Muscle of arm (tissue), 12 donors: ENCODE data around the gene DPH6. TPM values are rescaled to one million over a fixed set of nuclear protein-coding genes. Genes with fewer than 3 reads are reported as not detected.
"Not testable (repeated sequence)": the region's sequence is repeated elsewhere in the genome, so short reads cannot be mapped to it uniquely, and the experiment has no call there.

ENCODE experiments used
- DNase-seq: peaks from one replicate; pipeline ENCODE4 v3.0.0-alpha.2; 2013
- polyA plus RNA-seq, 12 donors: library from polyadenylated mRNA; unstranded; fragments of 120-200 nt; gene quantifications; one replicate each; pipeline ENCODE4 v1.2.1, GENCODE V29; 2013; ENCODE audit not compliant: insufficient read length in 12 of 12

Gene DPH6
- polyA plus RNA-seq, 12 donors, result 5.1 to 21.9 (median 17.2) TPM; not detected in 1

- DNase-seq, result no peak
Measured at GRCh38 chr15:35351059-35351458, 194.9 kb downstream of the DPH6 start.

DNA sequence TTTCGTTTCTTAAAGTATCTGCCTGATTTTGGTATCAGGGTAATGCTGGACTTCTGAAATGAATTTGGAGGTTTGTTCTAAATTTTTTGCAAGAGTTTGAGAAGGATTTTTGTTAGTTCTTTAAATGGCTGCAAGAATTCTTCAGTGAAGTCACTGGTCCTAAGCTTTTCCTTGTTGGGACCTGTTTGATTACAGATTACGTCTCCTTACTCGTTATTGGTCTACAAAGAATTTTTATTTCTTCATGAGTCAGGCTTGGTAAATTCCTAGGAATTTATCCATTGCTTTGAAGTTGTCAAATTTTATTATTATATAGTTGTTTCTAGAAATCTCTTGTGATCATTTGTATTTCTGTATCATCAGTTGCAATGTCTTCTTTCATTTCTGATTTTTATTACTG is 196.0 kb downstream of the DPH6 start:
- DNase-seq, result no peak

DNA sequence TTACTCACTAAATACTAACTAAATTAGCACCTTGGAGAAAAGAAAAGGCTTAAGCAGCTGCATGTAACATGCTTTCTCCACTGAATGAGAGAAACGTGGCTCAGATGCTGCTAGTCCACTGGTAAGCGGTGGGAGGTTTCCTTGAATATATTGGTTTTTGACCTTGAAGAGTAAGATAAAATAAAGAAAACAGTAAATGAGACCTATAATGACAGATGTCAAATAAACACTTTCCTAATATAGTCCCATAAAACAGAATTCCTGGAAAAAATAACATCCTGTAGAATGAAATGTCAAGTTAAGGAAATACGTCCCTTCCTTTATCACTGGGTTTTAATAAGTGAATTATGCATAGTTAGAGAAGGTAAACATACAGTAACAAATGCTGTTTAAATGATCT is 215.0 kb downstream of the DPH6 start:
- no peak for DNase-seq

DNA sequence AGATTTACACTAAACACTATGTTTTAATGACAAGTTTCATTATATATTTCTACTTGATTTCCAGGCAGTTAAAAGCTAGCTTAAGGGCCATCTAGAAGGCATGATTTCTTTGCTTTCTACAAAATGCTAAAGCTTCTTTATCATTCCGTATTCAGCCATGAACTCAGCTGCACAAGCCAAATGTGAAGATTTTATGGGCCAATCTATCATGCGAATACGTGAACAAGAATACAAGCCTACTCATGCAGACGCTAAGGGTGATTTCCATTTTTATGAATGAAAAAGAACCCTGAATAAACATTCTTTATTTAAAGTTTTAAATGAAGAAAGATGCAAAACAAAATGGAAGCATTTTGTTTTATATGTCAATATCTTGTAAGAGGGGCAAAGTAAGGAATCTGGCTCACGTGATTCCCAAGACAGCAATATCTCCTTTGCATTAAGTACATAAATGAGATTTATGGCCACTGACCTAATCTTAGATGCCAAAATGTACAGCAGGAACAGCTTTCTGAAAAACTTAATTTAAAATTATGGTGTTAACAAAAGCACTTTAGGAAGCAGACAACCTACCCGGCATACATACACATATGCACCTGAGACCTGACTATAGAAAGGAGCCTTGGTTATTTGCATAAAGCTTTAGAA is 215.8 kb downstream of the DPH6 start:
- DNase-seq, result no peak

GRCh38 chr15:35329521-35329961 is 216.4 kb downstream of the DPH6 start:
- no peak for DNase-seq

DNA sequence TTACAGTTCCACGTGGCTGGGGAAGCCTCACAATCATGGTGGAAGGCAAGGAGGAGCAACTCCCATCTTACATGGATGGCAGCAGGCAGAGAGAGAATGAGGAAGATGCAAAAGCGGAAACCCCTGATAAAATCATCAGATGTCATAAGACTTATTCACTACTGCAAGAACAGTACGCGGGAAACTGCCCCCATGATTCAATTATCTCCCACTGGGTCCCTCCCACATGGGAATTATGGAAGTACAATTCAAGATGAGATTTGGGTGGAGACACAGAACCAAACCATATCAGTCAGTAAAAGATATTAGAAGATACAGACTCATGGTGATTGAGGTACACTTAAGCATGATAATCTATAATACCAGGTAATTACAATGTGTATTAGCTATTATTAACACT is 217.1 kb downstream of the DPH6 start:
- DNase-seq, result not testable (repeated sequence)

- DNase-seq, result no peak
Measured at GRCh38 chr15:35327789-35328188, 218.2 kb downstream of the DPH6 start.

GRCh38 chr15:35325374-35325941 is 220.5 kb downstream of the DPH6 start:
- DNase-seq, result no peak

GRCh38 chr15:35323141-35323540 is 222.8 kb downstream of the DPH6 start:
- DNase-seq, result no peak

- no peak for DNase-seq
Measured at GRCh38 chr15:35321926-35322325, 224.0 kb downstream of the DPH6 start.

DNA sequence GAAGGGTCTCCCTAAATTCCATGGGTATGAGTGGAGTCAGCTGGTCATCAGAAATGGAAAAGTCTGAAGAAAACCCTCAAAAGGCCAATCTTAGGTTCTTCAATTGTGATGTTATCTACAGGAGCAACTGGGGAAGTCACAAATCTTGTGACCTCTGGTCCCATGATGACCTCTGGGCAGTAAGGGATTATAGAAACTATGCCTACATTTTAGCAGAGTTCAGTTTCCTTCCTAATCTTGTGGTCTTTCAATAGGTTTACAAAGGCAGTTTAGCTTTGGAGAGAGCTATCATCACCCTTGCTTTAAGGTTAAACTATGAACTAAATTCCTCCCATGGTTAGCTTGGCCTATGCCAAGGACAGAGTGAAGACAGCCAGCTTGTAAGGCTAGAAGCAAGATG is 225.1 kb downstream of the DPH6 start:
- DNase-seq, result no peak
